ENCODE data around the gene MTO1. TPM values are rescaled to one million over a fixed set of nuclear protein-coding genes. Genes with fewer than 3 reads are reported as not detected.
"Not testable (repeated sequence)": the region's sequence is repeated elsewhere in the genome, so short reads cannot be mapped to it uniquely, and the experiment has no call there.

Gene MTO1
- polyA plus RNA-seq, 3 donors = 8.0 to 22.8 (median 14.4) TPM

- no peak overlapping the region for H2AFZ ChIP-seq (ENCODE audit: insufficient read depth, low read depth, low read length, poor library complexity, severe bottlenecking)
- Mint-ChIP-seq H3K9me3 (no peaks in the 10 kb centered on the region), H3K4me1 (peaks cover 11% of the 10 kb centered on the region)
These were observed 87.2 kb downstream of the MTO1 start for GRCh38 chr6:73548458-73549446.

GRCh38 chr6:73551115-73551514, 89.6 kb downstream of the MTO1 start:
- H3K4me3 ChIP-seq (replicated peaks in 1 of 3; ENCODE audit: low read depth in 2 of 3, low read length in 3 of 3); H3K4me1 Mint-ChIP-seq; H4K20me1 ChIP-seq (ENCODE audit: insufficient read depth, low read length); H3K27ac Mint-ChIP-seq; H3K9ac ChIP-seq (ENCODE audit: insufficient read depth, low read length, poor library complexity, severe bottlenecking); H3K27me3 ChIP-seq (ENCODE audit: control insufficient read depth in 2 of 2, insufficient read depth in 2 of 2, low read length in 2 of 2); H3K4me1 ChIP-seq (ENCODE audit: control insufficient read depth in 1 of 2, insufficient read depth in 2 of 2, low read length in 2 of 2); intact Hi-C loops (cut with micrococcal nuclease); H3K4me3 Mint-ChIP-seq; H3K27ac ChIP-seq (ENCODE audit: low read depth in 1 of 2, low read length in 2 of 2); H3K9me3 ChIP-seq (replicated peaks in 1 of 2; ENCODE audit: control insufficient read depth in 1 of 2, insufficient read depth in 1 of 2, low read length in 2 of 2); H3K79me2 ChIP-seq (ENCODE audit: insufficient read depth, low read length); H3K27me3 Mint-ChIP-seq (ENCODE audit: low read depth in 3 of 3); H3K36me3 Mint-ChIP-seq; H3K9me3 Mint-ChIP-seq; H2AFZ ChIP-seq (ENCODE audit: insufficient read depth, low read depth, low read length, poor library complexity, severe bottlenecking); DNase-seq; H3K4me2 ChIP-seq (replicated peaks; ENCODE audit: extremely low read depth, low read length, poor library complexity, severe bottlenecking); H3K36me3 ChIP-seq (replicated peaks in 1 of 2; ENCODE audit: control insufficient read depth in 1 of 2, insufficient read depth in 2 of 2, low read length in 2 of 2): not testable (repeated sequence)
- no CpG with 5 or more reads among the region's 4 CpGs for WGBS (ENCODE audit: insufficient coverage)

More at GRCh38 chr6:73548458-73549446, 87.2 kb downstream of the MTO1 start:
- TF ChIP-seq CTCF (IDR thresholded peaks at IDR 0.05) = peak; percentile 41
- Histone ChIP-seq H3K27me3 (ENCODE audit: control insufficient read depth in 2 of 2, insufficient read depth in 2 of 2, low read length in 2 of 2) (no peaks in the 10 kb centered on the region), H4K20me1 (ENCODE audit: insufficient read depth, low read length) (no peaks in the 10 kb centered on the region), H3K4me1 (ENCODE audit: control insufficient read depth in 1 of 2, insufficient read depth in 2 of 2, low read length in 2 of 2) (peaks cover 0 to 5% of the 10 kb centered on the region in 2 donors), H3K4me3 (replicated peaks in 1 of 3; ENCODE audit: low read depth in 2 of 3, low read length in 3 of 3) (no peak overlapping the region), H3K4me2 (replicated peaks; ENCODE audit: extremely low read depth, low read length, poor library complexity, severe bottlenecking) (no peak overlapping the region), H3K36me3 (replicated peaks in 1 of 2; ENCODE audit: control insufficient read depth in 1 of 2, insufficient read depth in 2 of 2, low read length in 2 of 2) (no peaks in the 10 kb centered on the region), H3K9me3 (replicated peaks in 1 of 2; ENCODE audit: control insufficient read depth in 1 of 2, insufficient read depth in 1 of 2, low read length in 2 of 2) (no peaks in the 10 kb centered on the region), H3K79me2 (ENCODE audit: insufficient read depth, low read length) (no peaks in the 10 kb centered on the region), H3K27ac (ENCODE audit: low read depth in 1 of 2, low read length in 2 of 2) (no peak overlapping the region), H3K9ac (ENCODE audit: insufficient read depth, low read length, poor library complexity, severe bottlenecking) (no peak overlapping the region)
- Mint-ChIP-seq H3K27me3 (ENCODE audit: low read depth in 3 of 3) (peaks cover 0 to 1% (median 0%) of the 10 kb centered on the region in 3 donors), H3K27ac (no peak overlapping the region), H3K4me3 (no peak overlapping the region), H3K36me3 (no peaks in the 10 kb centered on the region)
- DNase-seq = no peak
- 100% methylated on average over 1 of the region's 12 CpGs for WGBS (ENCODE audit: insufficient coverage)
- intact Hi-C loops (cut with micrococcal nuclease) = no loop called here

GRCh38 chr6:73555380-73555949, 93.9 kb downstream of the MTO1 start:
- H3K79me2 ChIP-seq (ENCODE audit: insufficient read depth, low read length); H3K27me3 ChIP-seq (ENCODE audit: control insufficient read depth in 2 of 2, insufficient read depth in 2 of 2, low read length in 2 of 2); H3K4me2 ChIP-seq (replicated peaks; ENCODE audit: extremely low read depth, low read length, poor library complexity, severe bottlenecking); H3K36me3 ChIP-seq (replicated peaks in 1 of 2; ENCODE audit: control insufficient read depth in 1 of 2, insufficient read depth in 2 of 2, low read length in 2 of 2); H3K36me3 Mint-ChIP-seq; H3K27me3 Mint-ChIP-seq (ENCODE audit: low read depth in 3 of 3); H3K27ac ChIP-seq (ENCODE audit: low read depth in 1 of 2, low read length in 2 of 2); DNase-seq; H3K9me3 Mint-ChIP-seq; H2AFZ ChIP-seq (ENCODE audit: insufficient read depth, low read depth, low read length, poor library complexity, severe bottlenecking); H3K27ac Mint-ChIP-seq; H3K4me3 Mint-ChIP-seq; H3K4me1 Mint-ChIP-seq; intact Hi-C loops (cut with micrococcal nuclease); H4K20me1 ChIP-seq (ENCODE audit: insufficient read depth, low read length); H3K4me1 ChIP-seq (ENCODE audit: control insufficient read depth in 1 of 2, insufficient read depth in 2 of 2, low read length in 2 of 2); H3K4me3 ChIP-seq (replicated peaks in 1 of 3; ENCODE audit: low read depth in 2 of 3, low read length in 3 of 3); H3K9me3 ChIP-seq (replicated peaks in 1 of 2; ENCODE audit: control insufficient read depth in 1 of 2, insufficient read depth in 1 of 2, low read length in 2 of 2); H3K9ac ChIP-seq (ENCODE audit: insufficient read depth, low read length, poor library complexity, severe bottlenecking): not testable (repeated sequence)
- 92% methylated on average over 2 of the region's 11 CpGs for WGBS (ENCODE audit: insufficient coverage)
